HFF-Myc (cell line): ENCODE results near the gene RNF214.
"Not testable (repeated sequence)": the region's sequence is repeated elsewhere in the genome, so short reads cannot be mapped to it uniquely, and the experiment has no call there.

Experiments used
- DNase-seq: peaks from one replicate; pipeline ENCODE4 v3.0.0-alpha.2; 2011; ENCODE audit warnings: low read depth; ENCODE audit errors: extremely low read depth
- H3K4me3 ChIP-seq: replicated peaks from 2 replicates; pipeline ENCODE4 v1.5.1; 2011; ENCODE audit warnings: low read depth, mild to moderate bottlenecking, control low read depth, low read length
- CTCF ChIP-seq: IDR thresholded peaks from 2 replicates; pipeline ENCODE4 v1.5.1; 2012; ENCODE audit warnings: mild to moderate bottlenecking, low read depth, low read length, control low read depth; ENCODE audit errors: missing control alignments

RNF214 gene

GRCh38 chr11:117248341-117248740 is 15.9 kb downstream of the RNF214 start:
- no peak for DNase-seq
- no peak for TF ChIP-seq CTCF
- H3K4me3 ChIP-seq, result no peak overlapping the region

DNA sequence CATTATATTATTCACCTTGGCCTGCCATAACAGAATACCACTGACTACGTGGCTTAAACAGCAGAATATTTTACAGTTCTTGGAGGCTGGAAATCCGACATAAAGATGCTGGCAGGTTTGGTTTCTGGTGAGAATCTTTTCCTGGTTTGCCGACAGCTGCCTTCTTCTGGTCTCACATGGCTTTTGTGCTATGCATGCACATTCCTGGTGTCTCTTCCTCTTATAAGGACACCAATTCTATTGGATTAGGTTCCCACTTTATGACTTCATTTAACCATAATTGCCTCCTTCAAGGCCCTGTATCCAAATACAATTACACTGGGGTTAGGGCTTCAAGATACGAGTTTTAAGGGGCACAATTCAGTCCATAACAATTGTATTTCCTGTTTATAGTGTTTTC is 17.1 kb downstream of the RNF214 start:
- H3K4me3 ChIP-seq, result no peak overlapping the region
- no peak for DNase-seq
- no peak for TF ChIP-seq CTCF

GRCh38 chr11:117251506-117251905 is 19.0 kb downstream of the RNF214 start:
- DNase-seq, result no peak
- TF ChIP-seq CTCF, result no peak
- no peak overlapping the region for H3K4me3 ChIP-seq

DNA sequence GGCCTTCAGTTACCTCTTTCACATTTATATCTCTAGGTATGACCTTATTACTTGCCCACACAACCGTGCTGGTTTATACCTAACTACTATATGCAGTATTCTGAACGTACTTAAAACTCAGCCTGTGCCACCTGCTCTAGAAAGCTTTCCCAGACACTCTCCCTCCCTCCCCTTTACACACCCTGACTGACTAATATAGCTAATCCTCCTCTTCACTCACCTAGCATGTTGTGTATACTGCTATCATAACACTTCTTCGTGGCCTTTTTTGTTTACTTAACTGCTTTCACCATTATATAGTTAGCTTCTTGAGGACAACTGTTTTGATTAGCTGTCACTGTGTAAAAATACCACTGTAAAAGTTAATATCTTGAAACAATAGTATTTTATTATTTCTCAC is 23.5 kb downstream of the RNF214 start:
- TF ChIP-seq CTCF, result no peak
- no peak overlapping the region for H3K4me3 ChIP-seq
- DNase-seq, result no peak

DNA sequence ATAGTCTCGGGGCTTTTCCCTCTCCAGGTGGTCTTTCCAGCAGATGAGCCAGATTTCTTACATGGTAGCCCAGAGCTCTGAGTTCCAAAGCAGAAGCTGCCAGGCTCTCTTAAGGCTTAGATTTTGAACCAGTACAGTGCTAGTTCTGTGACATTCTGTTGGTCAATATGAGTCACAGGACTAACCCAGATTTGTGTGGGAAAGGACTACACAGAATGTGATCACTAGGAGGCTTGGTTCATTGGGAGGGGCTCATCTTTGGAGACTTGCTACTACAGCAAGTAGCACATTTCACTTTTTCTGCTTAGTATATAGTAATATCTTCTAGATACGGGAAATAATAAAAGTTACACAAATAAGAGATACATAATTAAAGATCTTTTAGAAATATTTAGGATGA is 24.1 kb downstream of the RNF214 start:
- no peak overlapping the region for H3K4me3 ChIP-seq
- no peak for DNase-seq
- no peak for TF ChIP-seq CTCF

DNA sequence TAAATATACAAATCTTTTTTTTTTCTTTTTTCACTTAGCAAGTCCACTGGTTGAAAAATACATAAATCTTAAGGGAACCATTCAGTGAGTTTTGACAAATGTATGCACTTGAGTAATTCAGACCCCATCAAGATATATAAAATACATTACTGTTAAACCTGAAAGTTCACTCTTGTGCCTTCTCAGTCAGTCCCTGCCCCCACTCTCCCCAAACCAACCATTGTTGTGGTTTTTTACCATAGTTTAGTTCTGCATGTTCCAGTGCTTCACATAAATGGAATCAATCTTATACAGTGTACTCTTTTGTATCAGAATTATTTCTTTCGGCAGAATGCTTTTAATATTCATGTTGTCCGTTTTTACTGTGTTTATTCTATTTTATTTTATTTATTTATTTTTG is 26.1 kb downstream of the RNF214 start:
- no peak overlapping the region for H3K4me3 ChIP-seq
- DNase-seq, result no peak
- TF ChIP-seq CTCF, result no peak

GRCh38 chr11:117259417-117259816 is 26.9 kb downstream of the RNF214 start:
- peak; percentile 36 for DNase-seq
- no peak overlapping the region for H3K4me3 ChIP-seq
- TF ChIP-seq CTCF, result no peak

- not testable (repeated sequence) for DNase-seq, H3K4me3 ChIP-seq
Observed at GRCh38 chr11:117264624-117265323, 32.3 kb downstream of the RNF214 start.
